HepG2 (cell line): ENCODE measurements around the gene PDHA1. TPM values are rescaled to one million over a fixed set of nuclear protein-coding genes. Genes with fewer than 3 reads are reported as not detected.

ENCODE experiments used
- ATAC-seq: fragments of 200-7000 bp; cut with Tn5 transposase; 3 replicates; pipeline ENCODE4 v1.9.1; 2020; ENCODE audit warnings: mild to moderate bottlenecking, moderate library complexity
- BruUV-seq: library from RNA; stranded (reverse); fragments of 400-500 nt; replicated peaks from 2 replicates; lab custom pipeline; 2021; lab: Mats Ljungman, UMichigan
- CTCF ChIA-PET: fragments of 300-600 bp; formaldehyde crosslinking; extraction: SDS; loops from one replicate; lab custom pipeline; 2021; ENCODE audit warnings: low total read pairs, inconsistent platforms, low intra/inter-chr PET ratio; lab: Yijun Ruan, JAX
- POLR2A ChIA-PET: fragments of 350-600 bp; sonication (Branson Sonifier 250); formaldehyde crosslinking; loops from one replicate; lab custom pipeline; 2020; ENCODE audit warnings: antibody characterized with exemption, inconsistent platforms; lab: Yijun Ruan, JAX
- DNase-seq: peaks from one replicate; pipeline ENCODE4 v3.0.0-alpha.2; 2015; ENCODE audit warnings: low spot score
- FAIRE-seq: peaks from 3 replicates; lab custom pipeline; 2011; peaks lifted over from hg19 to GRCh38; lab: Jason Lieb, UNC
- H2AFZ ChIP-seq: one replicate; pipeline ENCODE4 v1.6.1; 2011; ENCODE audit warnings: low read length, inconsistent platforms
- H3K27ac ChIP-seq: fragments of 300-600 bp; 3 replicates; pipeline ENCODE4 v1.8.0; 2011; ENCODE audit warnings: mixed run types, mild to moderate bottlenecking, mixed read lengths, low read length, inconsistent platforms; ENCODE audit not compliant: insufficient read depth; ENCODE audit errors: extremely low read length
- H3K27me3 ChIP-seq, 2 experiments: fragments of 200-600 bp in 1 of 2; 2 replicates in 1 of 2; 3 replicates in 1 of 2; pipeline versions ENCODE4 v1.6.0 to v1.8.0; 2011; ENCODE audit warnings: low read length in 2 of 2, mild to moderate bottlenecking in 2 of 2, moderate library complexity in 2 of 2, inconsistent platforms in 1 of 2; ENCODE audit not compliant: insufficient read depth in 2 of 2, control insufficient read depth in 1 of 2
- H3K36me3 ChIP-seq, 2 experiments: fragments of 200-600 bp in 1 of 2; replicated peaks in 1 of 2; 2 replicates in 1 of 2; 3 replicates in 1 of 2; pipeline versions ENCODE4 v1.5.1 to v1.8.0; 2011; ENCODE audit warnings: low read length in 2 of 2, inconsistent platforms in 1 of 2; ENCODE audit not compliant: insufficient read depth in 2 of 2, control insufficient read depth in 1 of 2
- H3K4me1 ChIP-seq: 2 replicates; pipeline ENCODE4 v1.5.1; 2012; ENCODE audit warnings: low read length, inconsistent platforms; ENCODE audit not compliant: insufficient read depth
- H3K4me2 ChIP-seq: 2 replicates; pipeline ENCODE4 v1.6.0; 2011; ENCODE audit warnings: low read depth, low read length, inconsistent platforms
- H3K4me3 ChIP-seq, 3 experiments: fragments of 200-600 bp in 1 of 3; sonication (generic), shearing (Covaris generic) in 1 of 3; replicated peaks in 1 of 3; 2 replicates each; pipeline ENCODE4 v1.5.1; 2011 to 2016; ENCODE audit warnings: low read length in 3 of 3, inconsistent platforms in 2 of 3, low read depth in 2 of 3, mild to moderate bottlenecking in 2 of 3, control low read depth in 1 of 3, mixed read lengths in 1 of 3; ENCODE audit not compliant: insufficient read depth in 1 of 3
- H3K79me2 ChIP-seq: one replicate; pipeline ENCODE4 v1.6.1; 2011; ENCODE audit warnings: low read length, inconsistent platforms; ENCODE audit not compliant: insufficient read depth
- H3K9ac ChIP-seq: 2 replicates; pipeline ENCODE4 v1.6.0; 2011; ENCODE audit warnings: mild to moderate bottlenecking, low read depth, low read length, inconsistent platforms; ENCODE audit not compliant: insufficient read depth
- H3K9me3 ChIP-seq: 2 replicates; pipeline ENCODE4 v1.5.1; 2012; ENCODE audit warnings: mild to moderate bottlenecking, low read length
- H4K20me1 ChIP-seq: 2 replicates; pipeline ENCODE4 v1.6.0; 2011; ENCODE audit warnings: inconsistent platforms, mild to moderate bottlenecking, low read length, moderate library complexity; ENCODE audit not compliant: insufficient read depth
- ASH2L ChIP-seq: fragments of 300-600, 200-600 bp; sonication (generic); IDR thresholded peaks from 2 replicates; pipeline ENCODE4 v1.7.0; 2017; ENCODE audit warnings: low read depth, mild to moderate bottlenecking, moderate library complexity, mixed read lengths, low read length; ENCODE audit not compliant: insufficient read length
- CBX2 ChIP-seq, 2 experiments: fragments of 200-600 bp in 1 of 2; sonication (generic); formaldehyde crosslinking in 1 of 2; IDR thresholded peaks; 2 replicates each; pipeline versions ENCODE4 v1.7.0 to v1.8.1; 2018 to 2022; ENCODE audit warnings: low read depth in 2 of 2, low read length in 1 of 2, mild to moderate bottlenecking in 1 of 2, missing genetic modification reagents in 1 of 2
- EZH2 ChIP-seq: conservative IDR thresholded peaks from 2 replicates; pipeline ENCODE4 v1.6.1; 2012; ENCODE audit warnings: mild to moderate bottlenecking, low read depth, low read length, moderate library complexity
- FOSL2 ChIP-seq: sonication (generic); formaldehyde crosslinking; IDR thresholded peaks from 2 replicates; pipeline ENCODE4 v1.4.0; 2020; ENCODE audit warnings: missing genetic modification reagents
- FOXO4 ChIP-seq: sonication (generic); formaldehyde crosslinking; conservative IDR thresholded peaks from 2 replicates; pipeline ENCODE4 v1.8.1; 2023; ENCODE audit warnings: missing genetic modification reagents
- HHEX ChIP-seq: IDR thresholded peaks from 2 replicates; pipeline ENCODE4 v1.6.1; 2016; ENCODE audit warnings: control low read depth
- HOXA3 ChIP-seq: sonication (generic); formaldehyde crosslinking; IDR thresholded peaks from 2 replicates; pipeline ENCODE4 v1.5.0; 2020; ENCODE audit warnings: missing genetic modification reagents
- MIER3 ChIP-seq: IDR thresholded peaks from 2 replicates; pipeline ENCODE4 v1.6.1; 2016; ENCODE audit warnings: missing compliant biosample characterization, borderline replicate concordance
- NFE2 ChIP-seq: sonication (generic); formaldehyde crosslinking; IDR thresholded peaks from 2 replicates; pipeline ENCODE4 v1.4.0; 2020; ENCODE audit warnings: missing genetic modification reagents
- ONECUT2 ChIP-seq: sonication (generic); formaldehyde crosslinking; IDR thresholded peaks from 2 replicates; pipeline ENCODE4 v1.4.0; 2020; ENCODE audit warnings: missing genetic modification reagents
- POLR2AphosphoS5 ChIP-seq: IDR thresholded peaks from 2 replicates; pipeline ENCODE4 v1.6.1; 2012; ENCODE audit warnings: low read depth, low read length
- SRY ChIP-seq: sonication (generic); formaldehyde crosslinking; IDR thresholded peaks from 2 replicates; pipeline ENCODE4 v1.8.0; 2022; ENCODE audit warnings: mild to moderate bottlenecking, missing genetic modification reagents
- TBL1XR1 ChIP-seq: fragments of 150-350 bp; IDR thresholded peaks from 2 replicates; pipeline ENCODE4 v1.6.1; 2014; ENCODE audit warnings: borderline replicate concordance, low read length; ENCODE audit not compliant: partially characterized antibody
- TBP ChIP-seq: sonication (generic); formaldehyde crosslinking; IDR thresholded peaks from 2 replicates; pipeline ENCODE4 v1.5.0; 2020; ENCODE audit warnings: missing genetic modification reagents
- ZNF260 ChIP-seq: sonication (generic); formaldehyde crosslinking; IDR thresholded peaks from 2 replicates; pipeline ENCODE4 v1.4.0; 2020; ENCODE audit warnings: missing genetic modification reagents, low read depth, mild to moderate bottlenecking, borderline replicate concordance
- ZNF274 ChIP-seq: sonication (generic); formaldehyde crosslinking; IDR thresholded peaks from 2 replicates; pipeline ENCODE4 v1.5.1; 2020; ENCODE audit warnings: mild to moderate bottlenecking, missing genetic modification reagents
- ZNF3 ChIP-seq: IDR thresholded peaks from 2 replicates; pipeline ENCODE4 v1.7.0; 2017; ENCODE audit warnings: inconsistent platforms
- ZNF746 ChIP-seq: sonication (generic); formaldehyde crosslinking; IDR thresholded peaks from 2 replicates; pipeline ENCODE4 v1.8.0; 2022; ENCODE audit warnings: mild to moderate bottlenecking, missing genetic modification reagents
- ZNF772 ChIP-seq: sonication (generic); formaldehyde crosslinking; IDR thresholded peaks from 2 replicates; pipeline ENCODE4 v1.5.0; 2020; ENCODE audit warnings: mild to moderate bottlenecking, missing genetic modification reagents
- ZSCAN31 ChIP-seq: sonication (generic); formaldehyde crosslinking; IDR thresholded peaks from 2 replicates; pipeline ENCODE4 v1.5.0; 2020; ENCODE audit warnings: low read depth, mild to moderate bottlenecking, missing genetic modification reagents
- WGBS: methylation state at CpG from one replicate; pipeline ENCODE4 v1.1.6; 2017; ENCODE audit warnings: low lambda C conversion rate; 5-methylcytosine and 5-hydroxymethylcytosine counted together
- in situ Hi-C: cut with HindIII; loops from 2 replicates; pipeline ENCODE4 v1.10.0; 2017; ENCODE audit warnings: low pct_unique_long_range_greater_than_20kb; ENCODE audit not compliant: extremely low pct_ligation_motif_present
- intact Hi-C: fragments of 100-400 bp; cut with micrococcal nuclease; formaldehyde crosslinking; loops from one replicate; pipeline ENCODE4 v1.10.0; 2022; ENCODE audit not compliant: unreplicated experiment
- polyA plus RNA-seq, 8 experiments: library from polyadenylated mRNA; depleted of rRNA in 3 of 8; stranded (reverse) in 7 of 8; unstranded in 1 of 8; fragments of >200 nt; fragmentation: Illumina TruSeq in 4 of 8; extraction: Trizol in 4 of 8; gene quantifications; 2 replicates each; pipeline versions ENCODE4 v1.2.1 to v1.2.3, GENCODE V29; 2011 to 2016; ENCODE audit warnings: low read depth in 4 of 8, missing spikeins in 1 of 8, mixed read lengths in 1 of 8; ENCODE audit not compliant: insufficient read depth in 1 of 8
- total RNA-seq, 5 experiments: library from RNA; depleted of rRNA; stranded (reverse); fragments of >200 nt; fragmentation: Illumina TruSeq; extraction: Trizol; gene quantifications; 2 replicates each; pipeline ENCODE4 v1.2.3, GENCODE V29; 2016; ENCODE audit warnings: low read depth in 1 of 5

The PDHA1 gene
- total and polyA plus RNA-seq, 2 of the 13 experiments (the other 11 are each of a cell fraction or from before 2014, with no cell fraction given), result 177 to 249 TPM

GRCh38 chrX:19372547-19373331 lies 29.0 kb downstream of the PDHA1 start:
- H3K4me1 ChIP-seq, result no peaks in the 10 kb centered on the region
- no TSS peak for BruUV-seq
- in situ Hi-C loops (loop anchor here (5.0 kb wide), 1 partner anchor 155 kb away; no protein-coding TSS in a partner anchor), intact Hi-C loops (loop anchor here (5.0 kb wide), 1 partner anchor 165 kb away; no protein-coding TSS in a partner anchor)
- H3K9ac ChIP-seq, result no peak overlapping the region
- TF ChIP-seq ZNF3 (CRISPR knock-in tag) (no peak), TBL1XR1 (no peak), ZSCAN31 (CRISPR knock-in tag) (no peak), TBP (no peak), CBX2 (IDR thresholded peaks at IDR 0.05; ENCODE audit: low read depth, low read length) (no peak), CBX2 (CRISPR knock-in tag; IDR thresholded peaks at IDR 0.05; ENCODE audit: low read depth) (no peak), HHEX (no peak), ZNF772 (CRISPR knock-in tag) (no peak), ONECUT2 (CRISPR knock-in tag) (no peak), ZNF746 (CRISPR knock-in tag) (no peak), ASH2L (no peak), ZNF260 (CRISPR knock-in tag) (no peak), ZNF274 (CRISPR knock-in tag) (no peak), SRY (CRISPR knock-in tag) (no peak), FOSL2 (no peak), NFE2 (no peak), FOXO4 (no peak), MIER3 (CRISPR knock-in tag) (no peak), EZH2 (no peak), HOXA3 (CRISPR knock-in tag) (no peak), POLR2AphosphoS5 (no peak)
- CTCF ChIA-PET, result interaction anchor here (1.3 kb wide), 1 partner anchor 160 kb away, joined by 4 read pairs; no protein-coding TSS in a partner anchor
- H3K4me3 ChIP-seq, result no peak overlapping the region
- H3K4me2 ChIP-seq, result no peak overlapping the region
- no peaks in the 10 kb centered on the region for H3K79me2 ChIP-seq
- no peaks in the 10 kb centered on the region for H4K20me1 ChIP-seq
- peak; percentile 28 for ATAC-seq
- H3K27ac ChIP-seq, result no peak overlapping the region
- H3K36me3 ChIP-seq, result no peaks in the 10 kb centered on the region; a peak in 1 of 5 replicates
- H2AFZ ChIP-seq, result no peak overlapping the region
- H3K27me3 ChIP-seq, result no peaks in the 10 kb centered on the region
- DNase-seq, result no peak
- FAIRE-seq, result no peak
- POLR2A ChIA-PET, result no interaction called here
- WGBS, result 89% methylated on average over 8 of the region's 20 CpGs
- no peaks in the 10 kb centered on the region for H3K9me3 ChIP-seq
